DND-41 (cell line): Measurements from ENCODE around the gene PDS5A.
A peak's percentile ranks its signal among the peaks of the same experiment; 100 is the strongest.

ENCODE experiments used
- ATAC-seq: fragments of 200-7000 bp; cut with Tn5 transposase; 3 replicates; pipeline ENCODE4 v1.9.1; 2021; ENCODE audit warnings: low read depth; ENCODE audit not compliant: insufficient read depth
- DNase-seq: peaks from one replicate; pipeline ENCODE4 v3.0.0-alpha.2; 2020
- H2AFZ ChIP-seq: 2 replicates; pipeline ENCODE4 v1.6.0; 2012; ENCODE audit warnings: low read depth, low read length
- H3K27ac ChIP-seq: 2 replicates; pipeline ENCODE4 v1.5.1; 2012; ENCODE audit warnings: low read length, inconsistent platforms
- H3K27me3 ChIP-seq: fragments of 200-600 bp; sonication (generic); 2 replicates; pipeline ENCODE4 v1.6.0; 2012; ENCODE audit warnings: low read length, mild to moderate bottlenecking, inconsistent platforms; ENCODE audit not compliant: insufficient read depth, poor library complexity
- H3K36me3 ChIP-seq: 2 replicates; pipeline ENCODE4 v1.5.1; 2012; ENCODE audit warnings: low read length, inconsistent platforms; ENCODE audit not compliant: insufficient read depth
- H3K4me1 ChIP-seq: 2 replicates; pipeline ENCODE4 v1.5.1; 2012; ENCODE audit warnings: mild to moderate bottlenecking, low read length; ENCODE audit not compliant: insufficient read depth
- H3K4me2 ChIP-seq: 2 replicates; pipeline ENCODE4 v1.6.0; 2012; ENCODE audit warnings: mild to moderate bottlenecking, moderate library complexity, low read length, inconsistent platforms; ENCODE audit not compliant: insufficient read depth
- H3K4me3 ChIP-seq, 2 experiments: fragments of 200-600 bp in 1 of 2; shearing (Covaris generic) in 1 of 2; 2 replicates each; pipeline ENCODE4 v1.5.1; 2012 to 2016; ENCODE audit warnings: inconsistent platforms in 2 of 2, low read length in 2 of 2, mild to moderate bottlenecking in 2 of 2, low read depth in 1 of 2, moderate library complexity in 1 of 2
- H3K79me2 ChIP-seq: 2 replicates; pipeline ENCODE4 v1.6.0; 2012; ENCODE audit warnings: low read length, inconsistent platforms; ENCODE audit not compliant: insufficient read depth
- H3K9ac ChIP-seq: 2 replicates; pipeline ENCODE4 v1.6.0; 2012; ENCODE audit warnings: low read depth, mild to moderate bottlenecking, inconsistent platforms, low read length, moderate library complexity
- H3K9me3 ChIP-seq: 2 replicates; pipeline ENCODE4 v1.5.1; 2012; ENCODE audit warnings: low read length, moderate library complexity, mild to moderate bottlenecking, inconsistent platforms; ENCODE audit not compliant: insufficient read depth, severe bottlenecking
- H4K20me1 ChIP-seq: 2 replicates; pipeline ENCODE4 v1.6.0; 2012; ENCODE audit warnings: low read length; ENCODE audit not compliant: insufficient read depth
- CTCF ChIP-seq: IDR thresholded peaks from 2 replicates; pipeline ENCODE4 v1.5.1; 2012; ENCODE audit warnings: borderline replicate concordance, low read length, moderate library complexity, mild to moderate bottlenecking; ENCODE audit not compliant: poor library complexity, severe bottlenecking; ENCODE audit errors: extremely low read depth
- EZH2 ChIP-seq: IDR thresholded peaks from 3 replicates; pipeline ENCODE4 v1.6.1; 2012; ENCODE audit warnings: borderline replicate concordance, low read depth, mild to moderate bottlenecking, moderate library complexity, low read length, inconsistent platforms; ENCODE audit not compliant: severe bottlenecking

The PDS5A gene

DNA sequence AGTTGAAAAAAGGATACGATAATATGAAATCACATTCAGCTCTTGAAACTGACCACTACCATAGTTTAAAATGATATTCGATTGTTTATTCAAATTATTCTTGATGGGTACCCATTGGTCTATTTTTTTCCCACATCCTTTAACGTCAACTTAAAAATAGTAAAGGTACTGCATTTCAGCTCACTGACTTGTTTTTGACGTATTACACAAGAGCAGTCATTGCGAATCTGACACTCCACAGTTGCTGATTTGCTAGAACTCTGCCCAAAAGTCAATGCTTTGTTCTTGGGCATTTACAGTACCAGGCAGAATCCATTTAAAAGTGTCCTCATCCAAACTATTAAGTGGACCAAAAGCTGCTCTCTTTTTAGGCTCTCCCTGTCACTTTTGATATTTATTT is 1.2 kb upstream of the PDS5A start:
- H3K79me2 ChIP-seq: peaks cover 35% of the 10 kb centered on the region
- 0 out of 2 replicates have a peak overlapping the region, but pooled peaks have one; percentile 98 for H3K9ac ChIP-seq
- peaks cover 35% of the 10 kb centered on the region for H3K4me1 ChIP-seq
- H2AFZ ChIP-seq: peak overlapping the region; percentile 17; the same call in 1 of the 2 replicates
- H3K36me3 ChIP-seq: peaks cover 25% of the 10 kb centered on the region
- DNase-seq (no peak), ATAC-seq (no peak)
- no peak overlapping the region; the same call in 1 of the 2 replicates for H3K27ac ChIP-seq
- H4K20me1 ChIP-seq: peaks cover 26% of the 10 kb centered on the region
- no peaks in the 10 kb centered on the region for H3K27me3 ChIP-seq
- TF ChIP-seq CTCF: no peak
- TF ChIP-seq EZH2: no peak
- no peaks in the 10 kb centered on the region for H3K9me3 ChIP-seq
- peak overlapping the region; percentile 81; the same call in 1 of the 2 replicates for H3K4me2 ChIP-seq
- H3K4me3 ChIP-seq: no peak overlapping the region

DNA sequence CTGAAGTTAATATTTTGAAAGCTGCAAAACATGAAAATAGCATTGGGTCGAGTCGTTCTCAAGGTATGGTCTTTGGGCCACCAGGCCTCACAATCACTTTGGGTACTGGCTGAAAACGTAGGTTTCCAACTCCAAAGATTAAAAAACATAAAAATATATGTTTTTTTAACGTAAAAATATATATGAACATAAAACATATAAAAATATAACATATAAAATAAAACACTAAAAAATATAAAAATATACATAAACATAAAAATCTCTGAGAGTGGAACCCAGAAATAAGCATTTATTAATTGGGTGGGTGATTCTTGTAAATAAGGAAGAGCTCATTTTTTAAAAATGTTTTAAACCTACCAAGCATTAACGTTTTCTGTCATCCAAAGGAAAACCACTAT is 666 bp upstream of the PDS5A start:
- H3K9me3 ChIP-seq: no peaks in the 10 kb centered on the region
- H3K4me1 ChIP-seq: peaks cover 39% of the 10 kb centered on the region
- H3K4me2 ChIP-seq: peak overlapping the region; percentile 81
- peak overlapping the region; percentile 5 to 65; a peak in 3 of 4 replicates for H3K4me3 ChIP-seq
- TF ChIP-seq CTCF (no peak), EZH2 (no peak)
- peaks cover 40% of the 10 kb centered on the region for H3K79me2 ChIP-seq
- peak overlapping the region; percentile 83 for H3K27ac ChIP-seq
- peaks cover 29% of the 10 kb centered on the region for H3K36me3 ChIP-seq
- ATAC-seq (no peak), DNase-seq (no peak)
- H2AFZ ChIP-seq: peak overlapping the region; percentile 79
- H3K27me3 ChIP-seq: no peaks in the 10 kb centered on the region
- peaks cover 31% of the 10 kb centered on the region for H4K20me1 ChIP-seq
- peak overlapping the region; percentile 98 for H3K9ac ChIP-seq

- H2AFZ ChIP-seq: peak overlapping the region; percentile 80
- H3K4me3 ChIP-seq: peak overlapping the region; percentile 65 to 95
- H3K27ac ChIP-seq: peak overlapping the region; percentile 79
- no peaks in the 10 kb centered on the region for H3K27me3 ChIP-seq
- DNase-seq (peak; percentile 66), ATAC-seq (peak; percentile 41)
- peak overlapping the region; percentile 98 for H3K9ac ChIP-seq
- peak overlapping the region; percentile 81 for H3K4me2 ChIP-seq
- peaks cover 37% of the 10 kb centered on the region for H4K20me1 ChIP-seq
- no peaks in the 10 kb centered on the region for H3K9me3 ChIP-seq
- H3K36me3 ChIP-seq: peaks cover 34% of the 10 kb centered on the region
- TF ChIP-seq EZH2 (no peak), CTCF (no peak)
- H3K4me1 ChIP-seq: peaks cover 43% of the 10 kb centered on the region
- H3K79me2 ChIP-seq: peaks cover 53% of the 10 kb centered on the region
Measured at GRCh38 chr4:39976945-39977488, 694 bp downstream of the PDS5A start.
